ENCODE data around the gene PIK3CD.

Gene PIK3CD

DNA sequence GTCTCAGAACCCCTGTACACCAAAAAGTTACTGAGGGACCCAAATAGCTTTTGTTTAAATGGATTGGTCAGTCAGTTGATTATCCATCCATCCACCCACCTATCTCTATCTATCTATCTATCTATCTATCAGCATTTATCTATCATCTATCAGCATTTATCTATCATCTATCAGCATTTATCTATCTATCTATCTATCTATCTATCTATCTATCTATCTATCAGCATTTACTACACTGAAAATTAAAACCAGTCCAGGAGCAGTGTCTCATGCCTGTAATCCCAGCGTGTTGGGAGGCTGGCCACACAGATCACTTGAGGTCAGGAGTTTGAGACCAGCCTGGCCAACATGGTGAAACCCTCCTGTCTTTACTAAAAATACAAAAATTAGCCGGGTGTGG, 125.2 kb downstream of the PIK3CD start:
- DNase-seq: no peak
- in situ Hi-C loops (cut with HindIII; ENCODE audit: low pct_ligation_motif_present, low pct_unique_long_range_greater_than_20kb, low sequenced_read_pairs): no loop called here

Data from ACHN (cell line).